Measurements from ENCODE around the gene C1QTNF3.

C1QTNF3 gene

GRCh38 chr5:33992864-33993263 lies 50.1 kb downstream of the C1QTNF3 start:
- no peak for DNase-seq

GRCh38 chr5:33985447-33985846 lies 57.6 kb downstream of the C1QTNF3 start:
- DNase-seq, result no peak

- DNase-seq, result no peak
Measured at GRCh38 chr5:33984671-33985124, 58.3 kb downstream of the C1QTNF3 start, which contains the start of gene SLC45A2. Gene SLC45A2 (minus strand): TSS chr5:33984693. CDS start chr5:33984583, 110 bp downstream.

DNA sequence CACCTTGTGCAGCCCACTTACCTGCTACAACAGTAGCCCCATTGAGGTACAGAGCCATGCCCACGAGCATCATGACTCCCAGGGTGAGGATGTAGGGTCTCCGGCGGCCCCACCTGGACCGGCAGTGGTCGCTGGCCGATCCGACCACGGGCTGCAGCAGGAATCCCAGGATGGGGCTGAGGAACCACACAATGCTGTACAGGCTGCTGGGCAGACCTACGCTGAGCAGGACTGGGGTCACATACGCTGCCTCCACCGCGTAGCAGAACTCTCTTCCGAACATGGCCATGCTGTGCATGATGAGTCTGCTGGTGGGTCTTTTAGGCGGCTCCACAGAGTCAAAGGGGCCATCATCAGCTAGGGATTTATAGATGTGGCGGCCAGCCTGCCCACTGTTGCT lies 58.8 kb downstream of the C1QTNF3 start:
- DNase-seq, result no peak

- DNase-seq, result no peak
Measured at GRCh38 chr5:33981408-33982162, 61.4 kb downstream of the C1QTNF3 start.

- DNase-seq, result no peak
Measured at GRCh38 chr5:33980030-33980429, 63.0 kb downstream of the C1QTNF3 start.

GRCh38 chr5:33978306-33978705 lies 64.7 kb downstream of the C1QTNF3 start:
- no peak for DNase-seq

DNA sequence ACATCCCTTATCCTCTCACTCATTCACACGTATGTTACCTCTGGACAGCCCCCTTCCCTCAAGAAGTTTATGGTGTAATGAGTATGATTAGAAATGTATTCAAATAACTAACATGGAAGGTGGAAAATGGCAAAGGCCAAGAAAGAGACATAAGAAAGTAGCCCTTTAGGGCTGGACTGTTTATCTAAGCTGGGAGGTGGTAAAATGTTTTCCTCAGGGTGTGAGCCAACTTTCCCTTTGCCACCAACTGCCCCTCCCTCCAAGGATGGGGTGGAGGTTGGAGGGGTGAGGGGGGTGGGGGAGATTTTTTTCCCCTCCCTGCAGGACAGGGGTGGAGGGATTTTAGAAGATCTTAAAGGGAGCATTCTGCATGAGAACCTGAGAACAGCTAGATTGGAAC lies 66.7 kb downstream of the C1QTNF3 start:
- no peak for DNase-seq

GRCh38 chr5:33975852-33976251 lies 67.2 kb downstream of the C1QTNF3 start:
- DNase-seq, result no peak

- peak in 1 of 5 experiments; percentile 43 for DNase-seq
Measured at GRCh38 chr5:33973271-33973670, 69.7 kb downstream of the C1QTNF3 start.

DNA sequence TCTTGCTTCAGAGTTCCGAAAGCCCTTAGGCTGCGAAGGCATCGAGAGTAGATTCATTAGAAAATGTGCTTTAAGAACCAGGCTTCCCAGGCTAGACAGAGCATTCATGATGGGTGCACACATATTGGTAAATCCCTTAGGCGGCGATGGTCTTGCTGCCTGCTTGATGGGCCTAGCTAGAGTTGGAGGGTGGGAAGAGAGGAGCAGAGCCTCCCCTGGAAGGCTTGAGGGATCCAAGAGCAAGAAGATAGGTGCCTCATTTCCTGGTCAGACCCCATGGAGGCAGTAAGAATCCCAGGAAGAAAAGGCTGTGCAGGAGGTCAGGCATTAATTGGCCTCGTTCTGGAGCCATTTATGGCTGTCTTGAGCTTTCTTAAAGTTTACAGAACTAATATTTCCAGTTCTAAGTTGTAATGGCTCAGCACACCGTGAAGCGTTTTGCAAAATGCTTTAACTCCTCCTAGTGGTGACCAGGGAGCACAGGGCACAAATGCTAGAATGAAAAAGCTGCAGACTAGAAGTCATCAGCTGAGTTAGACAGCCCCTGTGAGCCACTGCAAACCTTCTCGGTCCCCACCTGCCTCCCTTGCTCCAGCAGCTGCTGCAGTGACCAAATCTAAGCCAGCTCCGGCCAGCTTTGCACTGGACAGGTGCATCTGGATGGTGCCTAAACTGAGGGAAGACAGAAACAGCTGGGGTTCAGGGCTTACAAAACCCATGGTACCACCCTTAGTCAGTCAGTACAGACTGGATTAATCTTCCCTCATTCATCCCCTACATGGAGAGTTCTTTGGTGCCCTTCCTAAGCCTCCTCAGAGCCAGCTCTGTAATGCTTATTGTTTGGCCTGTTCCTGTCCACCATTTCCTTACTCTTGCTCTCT lies 73.2 kb downstream of the C1QTNF3 start:
- DNase-seq, result peak in 1 of 5 experiments; percentile 75

DNA sequence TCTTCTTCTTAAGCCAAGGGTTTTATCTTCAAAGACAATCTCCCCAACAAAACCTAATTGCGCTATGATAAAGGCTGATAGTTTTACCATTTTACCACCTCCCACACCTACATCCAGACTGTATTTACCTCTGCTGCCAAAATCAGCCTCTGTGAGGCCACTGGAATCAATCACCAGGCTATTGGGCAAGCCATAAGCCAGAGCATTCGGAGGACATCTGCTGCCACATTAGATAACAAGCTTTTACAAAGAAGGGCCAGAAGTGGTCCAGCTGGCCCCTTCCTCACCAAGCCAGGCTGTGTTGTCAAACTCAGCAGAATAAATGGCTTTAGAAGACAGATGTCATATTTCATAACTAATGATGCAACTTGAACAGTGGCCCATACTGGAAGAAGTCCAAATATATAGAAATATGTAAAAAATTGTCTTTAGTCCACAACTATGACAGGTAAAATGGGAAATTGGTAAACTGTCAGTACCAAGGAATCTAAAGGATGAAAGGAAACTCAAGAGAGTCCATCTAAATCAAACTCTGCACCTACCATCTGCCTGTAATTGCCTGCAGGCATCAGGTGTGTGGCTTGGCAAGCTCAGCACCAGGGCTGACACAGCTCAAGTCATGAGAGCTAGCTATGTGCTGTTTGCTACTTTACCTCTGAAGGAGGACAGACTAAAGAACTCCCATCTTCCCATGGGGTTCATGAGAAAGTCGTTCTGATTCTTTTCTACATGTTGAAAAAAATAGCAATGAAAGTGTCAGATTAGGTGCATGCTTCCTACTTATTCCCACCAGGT lies 74.6 kb downstream of the C1QTNF3 start:
- peak in 1 of 5 experiments; percentile 44 for DNase-seq
